Fibroblast of upper back skin (primary cell): ENCODE measurements around the gene DISP3.
A peak's percentile ranks its signal among the peaks of the same experiment; 100 is the strongest.

Experiments
- DNase-seq: peaks from one replicate; pipeline ENCODE4 v3.0.0-alpha.2; 2013

DISP3 gene

GRCh38 chr1:11462224-11462923, 16.6 kb upstream of the DISP3 start:
- no peak for DNase-seq

- DNase-seq = no peak
Observed at GRCh38 chr1:11463177-11463576, 15.8 kb upstream of the DISP3 start.

GRCh38 chr1:11465307-11465706, 13.6 kb upstream of the DISP3 start:
- DNase-seq = no peak

- no peak for DNase-seq
Observed at GRCh38 chr1:11466416-11466815, 12.5 kb upstream of the DISP3 start.

- DNase-seq = no peak
Observed at GRCh38 chr1:11468878-11469277, 10.1 kb upstream of the DISP3 start.

- no peak for DNase-seq
Observed at GRCh38 chr1:11470912-11471311, 8.0 kb upstream of the DISP3 start.

GRCh38 chr1:11471473-11471872, 7.5 kb upstream of the DISP3 start:
- no peak for DNase-seq

- DNase-seq = no peak
Observed at GRCh38 chr1:11472284-11472683, 6.7 kb upstream of the DISP3 start.

- DNase-seq = no peak
Observed at GRCh38 chr1:11472741-11473140, 6.2 kb upstream of the DISP3 start.

- DNase-seq = peak; percentile 16
Observed at GRCh38 chr1:11473491-11474034, 5.4 kb upstream of the DISP3 start.

GRCh38 chr1:11474826-11475225, 4.1 kb upstream of the DISP3 start:
- no peak for DNase-seq

- DNase-seq = no peak
Observed at GRCh38 chr1:11475748-11476147, 3.2 kb upstream of the DISP3 start.

GRCh38 chr1:11479375-11479979, 522 bp downstream of the DISP3 start:
- no peak for DNase-seq

- DNase-seq = no peak
Observed at GRCh38 chr1:11481019-11481418, 2.1 kb downstream of the DISP3 start.

- DNase-seq = no peak
Observed at GRCh38 chr1:11482198-11482597, 3.2 kb downstream of the DISP3 start.

- DNase-seq = no peak
Observed at GRCh38 chr1:11482701-11483479, 3.9 kb downstream of the DISP3 start.

- no peak for DNase-seq
Observed at GRCh38 chr1:11483581-11484320, 4.8 kb downstream of the DISP3 start.

GRCh38 chr1:11484321-11484655, 5.3 kb downstream of the DISP3 start:
- no peak for DNase-seq

- no peak for DNase-seq
Observed at GRCh38 chr1:11485191-11485590, 6.2 kb downstream of the DISP3 start.

GRCh38 chr1:11486231-11487009, 7.5 kb downstream of the DISP3 start:
- DNase-seq = no peak

GRCh38 chr1:11487196-11487751, 8.3 kb downstream of the DISP3 start:
- no peak for DNase-seq

- DNase-seq = no peak
Observed at GRCh38 chr1:11488201-11488770, 9.3 kb downstream of the DISP3 start.
